Measurements from ENCODE around the gene CADM2. TPM values are rescaled to one million over a fixed set of nuclear protein-coding genes. Genes with fewer than 3 reads are reported as not detected.

The CADM2 gene
- total RNA-seq, 2 experiments from 2014 or later: not detected

GRCh38 chr3:85255949-85256348, 297.2 kb downstream of the CADM2 start:
- H3K27me3 Mint-ChIP-seq (ENCODE audit: low read depth): no peaks in the 10 kb centered on the region
- CTCF ChIA-PET: no interaction called here
- intact Hi-C loops (cut with micrococcal nuclease): no loop called here
- H3K4me3 Mint-ChIP-seq: no peak overlapping the region
- H3K27ac Mint-ChIP-seq: no peak overlapping the region
- H3K4me1 Mint-ChIP-seq (ENCODE audit: low read depth): no peaks in the 10 kb centered on the region
- H3K9me3 Mint-ChIP-seq: peaks cover 7% of the 10 kb centered on the region
- H3K36me3 Mint-ChIP-seq (ENCODE audit: low read depth): no peaks in the 10 kb centered on the region
- no peak for DNase-seq

- no peak for DNase-seq
- no peak overlapping the region for H3K4me3 Mint-ChIP-seq
- intact Hi-C loops (cut with micrococcal nuclease): no loop called here
- no peaks in the 10 kb centered on the region for H3K4me1 Mint-ChIP-seq (ENCODE audit: low read depth)
- no peaks in the 10 kb centered on the region for H3K36me3 Mint-ChIP-seq (ENCODE audit: low read depth)
- peaks cover 7% of the 10 kb centered on the region for H3K9me3 Mint-ChIP-seq
- H3K27ac Mint-ChIP-seq: no peak overlapping the region
- H3K27me3 Mint-ChIP-seq (ENCODE audit: low read depth): no peaks in the 10 kb centered on the region
- CTCF ChIA-PET: no interaction called here
These were observed 299.5 kb downstream of the CADM2 start for GRCh38 chr3:85258326-85258725.

GRCh38 chr3:85258819-85259218, 300.0 kb downstream of the CADM2 start:
- CTCF ChIA-PET: no interaction called here
- Mint-ChIP-seq H3K27ac (no peak overlapping the region), H3K4me1 (ENCODE audit: low read depth) (no peaks in the 10 kb centered on the region), H3K4me3 (no peak overlapping the region), H3K27me3 (ENCODE audit: low read depth) (no peaks in the 10 kb centered on the region), H3K36me3 (ENCODE audit: low read depth) (no peaks in the 10 kb centered on the region), H3K9me3 (peaks cover 7% of the 10 kb centered on the region)
- no peak for DNase-seq
- intact Hi-C loops (cut with micrococcal nuclease): no loop called here

- H3K9me3 Mint-ChIP-seq: peaks cover 3% of the 10 kb centered on the region
- no peak overlapping the region for H3K27ac Mint-ChIP-seq
- no peaks in the 10 kb centered on the region for H3K4me1 Mint-ChIP-seq (ENCODE audit: low read depth)
- no peak overlapping the region for H3K4me3 Mint-ChIP-seq
- intact Hi-C loops (cut with micrococcal nuclease): no loop called here
- CTCF ChIA-PET: no interaction called here
- DNase-seq: no peak
- no peaks in the 10 kb centered on the region for H3K36me3 Mint-ChIP-seq (ENCODE audit: low read depth)
- no peaks in the 10 kb centered on the region for H3K27me3 Mint-ChIP-seq (ENCODE audit: low read depth)
These were observed 301.0 kb downstream of the CADM2 start for GRCh38 chr3:85259748-85260147.

DNA sequence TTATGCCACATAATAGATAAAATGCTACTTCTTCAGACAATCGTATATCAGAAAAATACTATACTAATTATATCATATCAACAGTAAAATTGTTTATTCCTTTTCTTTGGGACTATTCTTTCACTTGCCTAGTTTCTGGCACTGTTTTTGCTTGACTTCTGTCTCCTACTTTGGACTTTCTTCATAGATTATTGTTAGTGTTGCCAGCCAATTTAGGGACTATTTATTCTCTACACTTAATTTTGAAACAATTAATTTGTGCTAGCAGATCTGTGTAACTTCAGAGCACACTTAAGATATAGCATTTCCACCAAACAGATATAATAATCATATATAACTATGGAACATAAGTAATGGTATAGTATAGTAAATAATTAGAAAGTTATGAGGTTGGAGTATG, 305.6 kb downstream of the CADM2 start:
- Mint-ChIP-seq H3K4me3 (no peak overlapping the region), H3K36me3 (ENCODE audit: low read depth) (no peaks in the 10 kb centered on the region), H3K27ac (no peak overlapping the region), H3K4me1 (ENCODE audit: low read depth) (no peaks in the 10 kb centered on the region), H3K27me3 (ENCODE audit: low read depth) (no peaks in the 10 kb centered on the region), H3K9me3 (peaks cover 1% of the 10 kb centered on the region)
- intact Hi-C loops (cut with micrococcal nuclease): no loop called here
- CTCF ChIA-PET: no interaction called here
- DNase-seq: no peak

- CTCF ChIA-PET: no interaction called here
- peaks cover 1% of the 10 kb centered on the region for H3K9me3 Mint-ChIP-seq
- DNase-seq: no peak
- no peaks in the 10 kb centered on the region for H3K36me3 Mint-ChIP-seq (ENCODE audit: low read depth)
- H3K27ac Mint-ChIP-seq: no peak overlapping the region
- intact Hi-C loops (cut with micrococcal nuclease): no loop called here
- H3K4me1 Mint-ChIP-seq (ENCODE audit: low read depth): no peaks in the 10 kb centered on the region
- no peak overlapping the region for H3K4me3 Mint-ChIP-seq
- no peaks in the 10 kb centered on the region for H3K27me3 Mint-ChIP-seq (ENCODE audit: low read depth)
These were observed 311.7 kb downstream of the CADM2 start for GRCh38 chr3:85270488-85270887.

GRCh38 chr3:85271911-85272310, 313.1 kb downstream of the CADM2 start:
- Mint-ChIP-seq H3K9me3 (peaks cover 3% of the 10 kb centered on the region), H3K27me3 (ENCODE audit: low read depth) (no peaks in the 10 kb centered on the region), H3K4me1 (ENCODE audit: low read depth) (no peaks in the 10 kb centered on the region), H3K27ac (no peak overlapping the region), H3K4me3 (no peak overlapping the region), H3K36me3 (ENCODE audit: low read depth) (no peaks in the 10 kb centered on the region)
- intact Hi-C loops (cut with micrococcal nuclease): no loop called here
- no peak for DNase-seq
- CTCF ChIA-PET: no interaction called here

- intact Hi-C loops (cut with micrococcal nuclease): no loop called here
- no peaks in the 10 kb centered on the region for H3K27me3 Mint-ChIP-seq (ENCODE audit: low read depth)
- peaks cover 7% of the 10 kb centered on the region for H3K9me3 Mint-ChIP-seq
- CTCF ChIA-PET: no interaction called here
- no peaks in the 10 kb centered on the region for H3K4me1 Mint-ChIP-seq (ENCODE audit: low read depth)
- no peaks in the 10 kb centered on the region for H3K36me3 Mint-ChIP-seq (ENCODE audit: low read depth)
- no peak for DNase-seq
- H3K27ac Mint-ChIP-seq: no peak overlapping the region
- no peak overlapping the region for H3K4me3 Mint-ChIP-seq
These were observed 329.5 kb downstream of the CADM2 start for GRCh38 chr3:85288257-85288656.

DNA sequence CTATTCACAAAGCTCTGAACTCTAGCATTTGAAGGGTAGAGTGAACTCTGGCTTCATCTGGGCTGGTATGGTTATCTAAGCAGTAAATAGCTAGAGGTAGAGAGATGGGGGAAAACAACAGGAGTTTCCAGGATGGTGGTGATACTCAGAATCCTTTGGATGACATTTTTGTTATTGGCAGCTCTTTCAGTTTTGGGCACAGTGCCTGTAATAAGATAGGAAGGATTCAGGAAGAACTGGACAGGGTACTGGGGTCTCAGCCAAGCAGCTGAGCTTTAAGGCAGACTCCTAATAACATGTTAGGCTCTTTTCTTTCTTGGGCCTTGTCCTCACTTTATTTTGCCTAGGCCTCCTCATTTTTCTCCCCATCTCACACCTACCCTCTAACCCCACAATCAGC, 338.5 kb downstream of the CADM2 start:
- intact Hi-C loops (cut with micrococcal nuclease): no loop called here
- no peak for DNase-seq
- peaks cover 7% of the 10 kb centered on the region for H3K9me3 Mint-ChIP-seq
- H3K36me3 Mint-ChIP-seq (ENCODE audit: low read depth): no peaks in the 10 kb centered on the region
- no peaks in the 10 kb centered on the region for H3K4me1 Mint-ChIP-seq (ENCODE audit: low read depth)
- CTCF ChIA-PET: interaction anchor here (0.6 kb wide), 1 partner anchor 824 kb away, joined by 3 read pairs; no protein-coding TSS in a partner anchor
- H3K27ac Mint-ChIP-seq: no peak overlapping the region
- H3K4me3 Mint-ChIP-seq: no peak overlapping the region
- H3K27me3 Mint-ChIP-seq (ENCODE audit: low read depth): no peaks in the 10 kb centered on the region

- CTCF ChIA-PET: no interaction called here
- Mint-ChIP-seq H3K4me3 (no peak overlapping the region), H3K27ac (no peak overlapping the region), H3K27me3 (ENCODE audit: low read depth) (no peaks in the 10 kb centered on the region), H3K4me1 (ENCODE audit: low read depth) (no peaks in the 10 kb centered on the region), H3K9me3 (peaks cover 7% of the 10 kb centered on the region), H3K36me3 (ENCODE audit: low read depth) (no peaks in the 10 kb centered on the region)
- intact Hi-C loops (cut with micrococcal nuclease): no loop called here
- DNase-seq: no peak
These were observed 339.2 kb downstream of the CADM2 start for GRCh38 chr3:85298032-85298431.

- CTCF ChIA-PET: no interaction called here
- no peak for DNase-seq
- Mint-ChIP-seq H3K4me3 (no peak overlapping the region), H3K36me3 (ENCODE audit: low read depth) (no peaks in the 10 kb centered on the region), H3K27me3 (ENCODE audit: low read depth) (no peaks in the 10 kb centered on the region), H3K27ac (no peak overlapping the region), H3K9me3 (peaks cover 7% of the 10 kb centered on the region), H3K4me1 (ENCODE audit: low read depth) (no peaks in the 10 kb centered on the region)
- intact Hi-C loops (cut with micrococcal nuclease): no loop called here
These were observed 344.4 kb downstream of the CADM2 start for GRCh38 chr3:85303156-85303555.

- CTCF ChIA-PET: no interaction called here
- no peaks in the 10 kb centered on the region for H3K36me3 Mint-ChIP-seq (ENCODE audit: low read depth)
- intact Hi-C loops (cut with micrococcal nuclease): no loop called here
These were observed 345.7 kb downstream of the CADM2 start for GRCh38 chr3:85304360-85304964.

DNA sequence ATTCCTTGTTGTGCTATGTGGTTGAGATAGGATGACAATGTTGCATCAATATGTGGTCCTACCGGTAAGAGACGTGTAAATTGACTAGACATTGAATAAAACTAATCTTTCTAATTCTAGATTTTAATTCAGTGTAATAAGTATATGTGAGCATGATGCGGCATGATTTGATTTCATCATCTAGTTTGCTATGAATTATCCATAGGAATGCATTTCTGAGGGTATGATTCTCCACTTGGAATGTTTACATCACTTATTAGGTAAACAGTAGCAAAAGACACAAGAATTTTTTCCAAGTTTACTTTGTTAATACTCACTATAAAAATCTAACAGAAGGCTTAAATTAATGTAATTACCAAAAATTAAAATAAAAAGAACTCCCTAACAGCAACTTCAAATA, 353.5 kb downstream of the CADM2 start:
- H3K4me1 Mint-ChIP-seq (ENCODE audit: low read depth): no peaks in the 10 kb centered on the region

More at GRCh38 chr3:85304360-85304964, 345.7 kb downstream of the CADM2 start:
- Mint-ChIP-seq H3K27ac (no peak overlapping the region), H3K9me3 (peaks cover 7% of the 10 kb centered on the region), H3K27me3 (ENCODE audit: low read depth) (no peaks in the 10 kb centered on the region), H3K4me1 (ENCODE audit: low read depth) (no peaks in the 10 kb centered on the region), H3K4me3 (no peak overlapping the region)
- DNase-seq: no peak

More for the DNA sequence above, 353.5 kb downstream of the CADM2 start:
- Mint-ChIP-seq H3K4me3 (no peak overlapping the region), H3K36me3 (ENCODE audit: low read depth) (no peaks in the 10 kb centered on the region), H3K27ac (no peak overlapping the region), H3K9me3 (no peaks in the 10 kb centered on the region), H3K27me3 (ENCODE audit: low read depth) (no peaks in the 10 kb centered on the region)
- DNase-seq: no peak
- CTCF ChIA-PET: interaction anchor here (0.7 kb wide), 1 partner anchor 84 kb away, joined by 3 read pairs; no protein-coding TSS in a partner anchor
- intact Hi-C loops (cut with micrococcal nuclease): no loop called here

All from activated naive CD4-positive, alpha-beta T cell treated with anti-CD3 and anti-CD28 coated beads for 36 hours (primary cell).